BJ (cell line): ENCODE data around the gene PCMTD2. TPM values are rescaled to one million over a fixed set of nuclear protein-coding genes. Genes with fewer than 3 reads are reported as not detected.

Experiments
- CTCF ChIA-PET: fragments of 350-600 bp; formaldehyde crosslinking; extraction: SDS; loops from one replicate; lab custom pipeline; 2021; ENCODE audit warnings: antibody characterized with exemption, inconsistent platforms; lab: Yijun Ruan, JAX
- POLR2A ChIA-PET: fragments of 300-600 bp; sonication (Branson Sonifier 250); formaldehyde crosslinking; extraction: SDS; loops from one replicate; lab custom pipeline; 2021; ENCODE audit warnings: antibody characterized with exemption; lab: Charles Lee
- DNase-seq: peaks from one replicate; pipeline ENCODE4 v3.0.0-alpha.2; 2011; ENCODE audit warnings: low read depth
- H3K27me3 ChIP-seq: 2 replicates; pipeline ENCODE4 v1.6.0; 2011; ENCODE audit warnings: low read length; ENCODE audit not compliant: control insufficient read depth, insufficient read depth
- H3K36me3 ChIP-seq: 2 replicates; pipeline ENCODE4 v1.5.1; 2011; ENCODE audit warnings: low read length; ENCODE audit not compliant: control insufficient read depth, insufficient read depth
- H3K4me3 ChIP-seq: 2 replicates; pipeline ENCODE4 v1.5.1; 2011; ENCODE audit warnings: low read depth, mild to moderate bottlenecking, control low read depth, low read length
- polyA plus RNA-seq: library from polyadenylated mRNA; depleted of rRNA; stranded (reverse); fragments of >200 nt; gene quantifications from 2 replicates; pipeline ENCODE4 v1.2.3, GENCODE V29; 2011
- TF ChIP-seq, protein P1 (sequence below): IDR thresholded peaks from 2 replicates; pipeline ENCODE4 v1.5.1; 2011; ENCODE audit warnings: low read depth, mild to moderate bottlenecking, control low read depth, inconsistent platforms, low read length, moderate library complexity; ENCODE audit not compliant: insufficient read depth

Gene PCMTD2
- polyA plus RNA-seq, 1 experiment = 34.4 TPM

DNA sequence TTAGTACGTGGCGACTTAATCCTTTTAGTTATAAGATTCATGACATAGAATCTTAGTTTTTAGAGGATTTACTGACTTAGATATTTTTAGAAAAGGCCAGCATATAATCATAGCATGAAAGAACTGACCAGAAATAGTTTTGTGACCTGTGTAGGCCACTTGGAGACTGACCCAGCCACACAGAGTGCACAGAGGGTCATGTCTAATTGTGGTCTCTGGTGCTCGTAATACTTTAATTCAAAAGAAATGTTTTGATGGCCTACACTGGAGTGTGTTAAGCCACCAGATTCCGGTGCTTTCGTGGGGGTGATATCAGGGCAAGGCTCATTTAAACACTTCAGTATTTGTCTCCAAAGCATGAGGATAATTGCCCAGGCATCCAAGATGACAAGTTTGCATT is 11.4 kb downstream of the PCMTD2 start:
- ChIA-PET POLR2A (no interaction called here), CTCF (no interaction called here)
- DNase-seq = no peak
- H3K4me3 ChIP-seq = no peak overlapping the region
- no peaks in the 10 kb centered on the region for H3K27me3 ChIP-seq
- TF ChIP-seq, protein P1, sequence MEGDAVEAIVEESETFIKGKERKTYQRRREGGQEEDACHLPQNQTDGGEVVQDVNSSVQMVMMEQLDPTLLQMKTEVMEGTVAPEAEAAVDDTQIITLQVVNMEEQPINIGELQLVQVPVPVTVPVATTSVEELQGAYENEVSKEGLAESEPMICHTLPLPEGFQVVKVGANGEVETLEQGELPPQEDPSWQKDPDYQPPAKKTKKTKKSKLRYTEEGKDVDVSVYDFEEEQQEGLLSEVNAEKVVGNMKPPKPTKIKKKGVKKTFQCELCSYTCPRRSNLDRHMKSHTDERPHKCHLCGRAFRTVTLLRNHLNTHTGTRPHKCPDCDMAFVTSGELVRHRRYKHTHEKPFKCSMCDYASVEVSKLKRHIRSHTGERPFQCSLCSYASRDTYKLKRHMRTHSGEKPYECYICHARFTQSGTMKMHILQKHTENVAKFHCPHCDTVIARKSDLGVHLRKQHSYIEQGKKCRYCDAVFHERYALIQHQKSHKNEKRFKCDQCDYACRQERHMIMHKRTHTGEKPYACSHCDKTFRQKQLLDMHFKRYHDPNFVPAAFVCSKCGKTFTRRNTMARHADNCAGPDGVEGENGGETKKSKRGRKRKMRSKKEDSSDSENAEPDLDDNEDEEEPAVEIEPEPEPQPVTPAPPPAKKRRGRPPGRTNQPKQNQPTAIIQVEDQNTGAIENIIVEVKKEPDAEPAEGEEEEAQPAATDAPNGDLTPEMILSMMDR = no peak
- H3K36me3 ChIP-seq = peaks cover 4% of the 10 kb centered on the region

DNA sequence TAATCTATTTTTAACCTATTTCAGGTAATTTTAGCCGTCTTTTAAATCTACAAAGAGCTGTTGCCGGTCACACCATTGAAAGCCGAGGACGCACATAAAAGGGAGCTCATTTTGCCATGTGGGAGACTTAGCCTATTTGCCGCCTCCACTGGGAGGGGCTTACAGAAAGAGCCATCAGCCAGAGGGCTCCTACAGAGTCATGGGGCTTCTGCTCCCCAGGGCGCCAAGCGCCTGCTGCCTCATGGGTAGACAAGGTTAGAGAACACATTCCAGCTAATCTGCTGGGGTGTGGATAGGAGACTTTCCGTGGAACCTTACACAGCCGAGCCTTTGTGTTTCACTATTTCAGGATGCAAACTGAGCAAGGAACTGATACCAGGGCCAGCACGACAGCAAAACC is 12.6 kb downstream of the PCMTD2 start:
- no peak for DNase-seq
- peaks cover 4% of the 10 kb centered on the region for H3K36me3 ChIP-seq
- TF ChIP-seq, protein P1 = no peak
- no peaks in the 10 kb centered on the region for H3K27me3 ChIP-seq
- no peak overlapping the region for H3K4me3 ChIP-seq
- ChIA-PET POLR2A (no interaction called here), CTCF (no interaction called here)

DNA sequence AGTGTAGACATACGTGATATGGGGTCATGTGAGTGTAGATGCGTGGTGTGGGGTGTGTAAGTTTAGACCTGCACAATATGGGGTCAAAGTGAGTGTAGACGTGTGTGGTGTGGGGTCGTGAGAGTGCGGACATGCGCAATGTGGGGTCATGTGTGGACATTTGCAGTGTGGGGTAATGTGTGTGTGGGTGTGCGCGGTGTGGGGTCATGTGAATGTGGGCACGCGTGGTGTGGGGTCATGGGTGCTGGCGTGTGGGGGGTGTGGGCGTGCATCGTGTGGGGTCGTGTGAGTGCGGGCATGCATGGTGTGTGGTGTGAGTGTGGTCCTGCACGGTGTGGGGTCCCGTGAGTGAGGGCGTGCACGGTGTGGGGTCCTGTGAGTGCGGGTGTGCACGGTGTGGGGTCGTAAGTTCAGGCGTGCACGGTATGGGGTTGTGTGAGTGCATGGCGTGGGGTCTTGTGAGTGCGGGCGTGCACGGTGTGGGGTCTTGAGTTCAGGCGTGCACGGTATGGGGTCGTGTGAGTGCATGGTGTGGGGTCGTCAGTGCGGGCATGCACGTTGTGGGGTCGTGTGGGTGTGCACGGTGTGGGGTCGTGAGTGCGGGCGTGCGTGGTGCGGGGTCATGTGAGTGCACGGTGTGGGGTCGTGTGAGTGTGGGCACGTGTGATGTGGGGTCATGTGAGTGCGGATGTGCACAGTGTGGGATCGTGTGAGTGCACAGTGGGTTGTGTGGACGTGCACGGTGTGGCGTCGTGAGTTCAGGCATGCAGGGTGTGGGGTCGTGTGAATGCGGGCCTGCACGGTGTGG is 14.3 kb downstream of the PCMTD2 start:
- no peak for DNase-seq
- Histone ChIP-seq H3K36me3 (peaks cover 8% of the 10 kb centered on the region), H3K4me3 (no peak overlapping the region), H3K27me3 (no peaks in the 10 kb centered on the region)
- TF ChIP-seq, protein P1 = no peak
- POLR2A ChIA-PET = no interaction called here
- CTCF ChIA-PET = no interaction called here

- ChIA-PET POLR2A (no interaction called here), CTCF (no interaction called here)
- peaks cover 6% of the 10 kb centered on the region for H3K36me3 ChIP-seq
- TF ChIP-seq, protein P1 = no peak
- no peak overlapping the region for H3K4me3 ChIP-seq
- DNase-seq = no peak
- no peaks in the 10 kb centered on the region for H3K27me3 ChIP-seq
Observed at GRCh38 chr20:64271636-64272035, 16.1 kb downstream of the PCMTD2 start.

GRCh38 chr20:64273109-64273508 is 17.6 kb downstream of the PCMTD2 start:
- H3K4me3 ChIP-seq = no peak overlapping the region
- ChIA-PET POLR2A (no interaction called here), CTCF (no interaction called here)
- TF ChIP-seq, protein P1 = no peak
- no peak for DNase-seq
- no peaks in the 10 kb centered on the region for H3K27me3 ChIP-seq
- peaks cover 6% of the 10 kb centered on the region for H3K36me3 ChIP-seq
